Measurements from ENCODE around the gene C1QL4.

DNA sequence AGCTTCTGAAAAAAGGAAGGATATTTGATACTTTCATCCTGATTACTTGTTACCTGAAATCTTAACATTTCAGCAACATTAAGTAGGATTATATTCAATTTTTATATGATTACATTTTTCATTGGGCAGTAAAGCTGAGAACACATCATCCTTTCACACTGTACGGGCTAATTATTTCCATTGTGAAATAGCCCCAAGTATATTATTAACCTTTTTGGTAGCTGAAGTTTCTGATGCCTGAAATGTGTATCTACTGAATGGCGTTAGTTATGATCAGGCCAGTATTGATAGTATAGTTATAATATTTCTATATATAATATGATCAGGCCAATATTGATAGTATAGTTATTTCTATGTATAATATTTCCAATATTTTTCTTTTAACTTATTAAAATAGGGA lies 40.4 kb upstream of the C1QL4 start:
- TF ChIP-seq, protein P1, sequence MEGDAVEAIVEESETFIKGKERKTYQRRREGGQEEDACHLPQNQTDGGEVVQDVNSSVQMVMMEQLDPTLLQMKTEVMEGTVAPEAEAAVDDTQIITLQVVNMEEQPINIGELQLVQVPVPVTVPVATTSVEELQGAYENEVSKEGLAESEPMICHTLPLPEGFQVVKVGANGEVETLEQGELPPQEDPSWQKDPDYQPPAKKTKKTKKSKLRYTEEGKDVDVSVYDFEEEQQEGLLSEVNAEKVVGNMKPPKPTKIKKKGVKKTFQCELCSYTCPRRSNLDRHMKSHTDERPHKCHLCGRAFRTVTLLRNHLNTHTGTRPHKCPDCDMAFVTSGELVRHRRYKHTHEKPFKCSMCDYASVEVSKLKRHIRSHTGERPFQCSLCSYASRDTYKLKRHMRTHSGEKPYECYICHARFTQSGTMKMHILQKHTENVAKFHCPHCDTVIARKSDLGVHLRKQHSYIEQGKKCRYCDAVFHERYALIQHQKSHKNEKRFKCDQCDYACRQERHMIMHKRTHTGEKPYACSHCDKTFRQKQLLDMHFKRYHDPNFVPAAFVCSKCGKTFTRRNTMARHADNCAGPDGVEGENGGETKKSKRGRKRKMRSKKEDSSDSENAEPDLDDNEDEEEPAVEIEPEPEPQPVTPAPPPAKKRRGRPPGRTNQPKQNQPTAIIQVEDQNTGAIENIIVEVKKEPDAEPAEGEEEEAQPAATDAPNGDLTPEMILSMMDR (IDR thresholded peaks at IDR 0.05), result no peak
- TF ChIP-seq POLR2A (IDR thresholded peaks at IDR 0.05), result no peak

Data from heart left ventricle (tissue), 13 donors.